SIG-M5 treated with dmso at 0.1 percent for 504 hours (cell line): ENCODE results near the gene NSG2.

Experiments
- DNase-seq: peaks from one replicate; lab custom pipeline; 2025; ENCODE audit not compliant: unreplicated experiment; lab: John Stamatoyannopoulos, UW

NSG2 gene

GRCh38 chr5:174059247-174059646 lies 13.7 kb downstream of the NSG2 start:
- DNase-seq = no peak

DNA sequence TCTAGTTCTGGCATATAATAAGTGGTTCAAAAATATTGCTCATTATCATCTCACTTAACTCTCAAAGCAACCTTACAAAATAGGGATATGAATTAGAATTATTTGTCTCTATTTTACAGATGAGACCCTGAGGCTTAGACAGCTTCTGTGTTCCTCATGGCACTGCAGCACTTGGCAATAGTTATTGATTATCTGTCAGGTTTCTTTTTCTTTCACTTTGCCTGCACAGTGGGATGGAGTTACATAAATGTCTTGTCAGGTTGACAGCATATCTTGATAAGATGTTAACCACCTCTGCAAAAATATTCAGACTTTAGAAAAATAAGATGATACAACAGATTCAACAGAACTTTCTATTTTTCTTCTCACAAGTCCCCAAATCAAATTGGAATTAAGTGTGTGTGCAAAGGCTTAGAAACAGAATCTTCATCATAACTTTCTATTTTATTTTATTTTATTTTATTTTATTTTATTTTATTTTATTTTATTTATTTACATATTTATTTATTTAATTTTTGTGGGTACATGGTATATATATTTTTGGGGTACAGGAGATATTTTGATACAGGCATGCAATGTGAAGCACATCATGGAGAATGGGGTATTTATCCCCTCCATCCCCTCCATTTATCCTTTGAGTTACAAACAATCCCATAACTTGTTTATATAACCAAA lies 17.7 kb downstream of the NSG2 start:
- no peak for DNase-seq

DNA sequence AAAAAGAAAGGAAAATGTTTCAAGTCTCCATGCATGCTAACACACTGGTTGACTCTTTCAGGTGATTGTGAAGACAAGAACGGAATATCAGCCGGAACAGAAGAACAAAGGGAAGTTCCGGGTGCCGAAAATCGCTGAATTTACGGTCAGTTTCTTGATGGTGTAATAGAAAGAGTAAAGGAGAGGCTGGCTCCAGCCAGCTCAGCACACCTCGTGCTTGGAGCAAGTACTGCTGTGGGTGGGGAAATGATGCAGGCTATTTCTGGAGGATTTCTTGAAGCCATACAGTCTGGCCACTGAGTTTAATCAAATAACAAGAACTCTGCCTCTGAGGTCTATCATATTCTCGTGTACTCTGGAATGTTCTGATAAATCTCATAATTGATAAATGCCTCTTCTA lies 18.7 kb downstream of the NSG2 start:
- DNase-seq = no peak

GRCh38 chr5:174065528-174066197 lies 20.2 kb downstream of the NSG2 start:
- no peak for DNase-seq

DNA sequence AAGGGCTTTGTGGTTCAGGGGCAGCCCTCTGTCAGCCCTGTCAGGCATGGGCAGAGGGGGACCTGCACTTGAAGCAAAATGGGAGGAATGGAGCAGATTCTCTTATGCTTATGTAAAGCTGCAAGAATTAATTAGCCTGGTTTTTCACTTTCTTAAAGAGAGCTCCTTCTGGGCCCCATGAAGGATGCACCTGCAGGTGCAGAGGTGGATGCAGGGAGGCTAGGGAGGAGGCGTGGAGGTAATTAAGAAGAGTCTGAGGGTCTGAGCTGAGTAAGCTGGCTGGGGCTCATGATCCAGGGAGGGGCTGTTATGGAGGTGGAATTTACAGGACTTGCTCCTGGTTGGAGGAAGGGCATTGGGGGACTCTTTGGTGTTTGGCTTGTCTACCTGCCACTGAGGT lies 22.0 kb downstream of the NSG2 start:
- DNase-seq = no peak

GRCh38 chr5:174071484-174071883 lies 26.0 kb downstream of the NSG2 start:
- no peak for DNase-seq

DNA sequence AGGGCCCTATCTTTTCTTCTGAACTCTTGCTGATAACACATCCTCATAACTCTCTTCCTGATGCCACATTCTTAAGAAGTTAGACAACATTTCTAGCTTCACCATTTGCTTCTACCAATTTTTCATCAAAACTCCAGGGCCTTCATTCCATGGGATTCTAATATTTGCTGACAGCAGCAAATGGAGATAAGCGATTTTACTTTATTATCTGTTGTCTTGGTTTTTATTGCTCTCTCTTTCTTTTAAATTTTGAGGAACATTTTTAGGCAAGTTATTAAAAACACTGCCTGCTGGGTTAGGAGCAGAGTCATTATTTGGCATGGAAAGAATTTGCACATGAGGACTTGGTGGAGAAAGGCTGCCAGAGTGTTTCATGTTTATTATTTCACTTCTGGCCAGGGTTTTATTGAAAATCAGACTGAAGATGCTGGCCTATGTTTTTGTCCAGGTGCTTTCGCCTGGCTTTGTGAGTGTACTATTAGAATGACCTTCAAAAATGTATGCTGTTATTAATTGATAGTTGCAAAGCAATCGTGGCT lies 27.7 kb downstream of the NSG2 start:
- no peak for DNase-seq

DNA sequence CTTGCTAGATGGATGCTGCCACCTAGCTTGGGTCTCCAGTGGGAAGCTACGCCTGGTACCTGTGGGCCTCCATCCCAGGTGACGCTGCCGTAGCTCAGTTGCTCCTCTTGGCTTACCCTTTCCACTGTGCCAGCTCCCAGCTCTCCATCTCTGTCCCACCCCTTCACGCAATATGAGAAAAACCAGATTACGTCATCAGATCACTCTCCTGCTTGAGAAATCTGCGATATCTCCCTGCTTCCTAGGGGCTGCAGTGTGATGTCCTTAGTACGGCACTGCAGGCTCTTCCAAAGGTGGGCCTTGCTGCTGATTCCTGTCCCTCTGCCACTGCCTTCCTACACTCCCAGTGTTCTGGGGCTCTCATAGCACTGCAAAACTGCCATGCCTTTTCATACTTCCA lies 28.9 kb downstream of the NSG2 start:
- DNase-seq = no peak

DNA sequence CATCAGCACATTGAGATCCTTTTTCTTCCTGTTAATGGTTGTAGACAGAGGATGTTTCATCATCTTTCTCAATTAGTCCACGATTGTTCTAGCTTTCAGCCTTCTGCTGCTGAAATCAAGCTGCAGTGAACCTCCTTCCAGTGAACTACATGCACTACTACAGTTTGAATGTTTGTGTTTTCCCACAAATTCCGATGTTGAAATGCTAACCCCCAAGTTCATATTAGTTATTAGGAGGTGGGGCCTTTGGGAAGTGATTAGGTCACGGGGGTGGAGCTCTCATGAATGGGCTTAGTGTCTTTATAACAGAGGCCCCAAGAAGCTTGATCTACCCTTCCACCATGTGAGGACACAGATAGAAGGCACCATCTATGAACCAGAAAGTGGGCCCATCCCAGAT lies 32.9 kb downstream of the NSG2 start:
- no peak for DNase-seq

DNA sequence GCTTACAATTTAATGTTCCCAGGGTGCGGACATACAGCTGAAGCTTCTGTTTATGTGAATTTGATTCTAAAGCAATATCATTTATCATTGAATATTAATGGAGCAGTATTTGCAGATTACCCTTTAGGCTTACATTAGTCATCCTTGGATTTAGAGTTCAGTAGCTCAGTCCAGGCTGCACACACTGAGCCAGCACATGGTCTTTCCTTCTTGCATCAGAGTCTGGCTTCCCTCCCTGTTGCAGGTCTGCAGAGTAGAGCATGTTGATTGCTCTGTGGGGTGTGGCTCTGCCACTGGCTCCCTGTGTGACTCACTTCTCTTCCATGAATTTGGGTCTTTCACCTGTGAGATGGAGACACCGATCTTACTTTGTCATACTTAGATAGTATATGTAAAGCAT lies 36.8 kb downstream of the NSG2 start:
- no peak for DNase-seq

GRCh38 chr5:174083056-174083827 lies 37.7 kb downstream of the NSG2 start:
- DNase-seq = no peak

DNA sequence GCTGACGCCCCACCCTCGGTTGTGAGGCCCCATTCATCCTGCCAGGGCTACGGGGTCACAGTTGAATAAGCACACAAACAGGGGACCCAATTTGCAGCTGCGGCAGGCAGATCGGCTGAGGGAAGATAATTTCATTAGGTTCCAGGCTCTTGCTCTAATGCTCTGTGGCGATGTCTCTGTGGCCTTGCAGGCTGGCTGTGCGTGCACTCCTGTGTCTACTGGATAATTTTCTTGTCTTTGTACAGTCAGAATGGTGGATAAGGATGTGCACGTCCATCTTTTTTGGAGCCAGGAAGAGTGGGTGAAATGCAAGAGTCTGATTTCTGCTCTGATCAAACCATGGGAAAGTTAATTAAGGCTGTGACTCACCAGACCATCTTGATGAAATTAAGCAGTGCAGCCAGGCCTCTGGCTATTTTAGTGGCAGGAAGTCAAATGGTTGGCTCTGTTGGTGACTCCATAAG lies 39.2 kb downstream of the NSG2 start:
- no peak for DNase-seq

DNA sequence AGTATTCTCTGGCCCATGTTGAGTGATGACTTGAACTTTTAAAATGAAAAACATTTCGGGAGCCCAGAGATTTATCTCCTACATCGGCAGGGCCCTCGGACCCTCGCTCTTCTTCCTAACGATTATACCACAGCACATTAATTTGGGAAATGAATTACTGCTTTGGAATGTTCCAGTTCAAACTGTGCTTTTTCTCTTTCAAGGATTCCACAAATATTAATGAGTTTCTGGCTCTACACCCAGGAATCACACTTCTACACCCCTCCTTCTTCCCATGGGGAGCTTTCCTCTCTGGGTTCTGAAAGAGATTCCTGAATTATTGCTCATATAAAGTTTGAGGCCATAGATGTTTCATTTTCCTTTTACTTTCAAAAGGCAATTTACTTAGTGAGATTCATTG lies 41.2 kb downstream of the NSG2 start:
- no peak for DNase-seq

- no peak for DNase-seq
Measured at GRCh38 chr5:174087783-174088182, 42.3 kb downstream of the NSG2 start.

DNA sequence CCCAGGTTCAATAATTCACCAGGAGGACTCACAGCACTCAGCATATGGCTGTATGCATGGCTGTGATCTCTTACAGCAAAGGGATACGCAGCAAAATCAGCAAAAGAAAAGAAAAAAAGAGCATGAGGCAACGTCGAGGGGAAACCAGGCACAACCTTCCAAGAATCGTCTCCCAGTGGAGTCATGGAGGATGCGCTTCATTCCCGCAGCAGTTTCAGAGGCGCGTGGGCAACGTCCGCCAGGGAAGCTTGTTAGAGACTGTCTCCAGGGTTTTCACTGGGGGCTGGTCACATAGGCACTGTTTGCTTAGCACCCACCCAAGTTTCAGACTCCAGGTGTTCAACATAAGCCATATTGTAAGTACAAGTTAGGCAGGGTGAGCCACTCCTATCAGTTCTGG lies 44.6 kb downstream of the NSG2 start:
- DNase-seq = no peak

GRCh38 chr5:174093123-174093522 lies 47.6 kb downstream of the NSG2 start:
- DNase-seq = no peak

GRCh38 chr5:174094857-174095606 lies 49.5 kb downstream of the NSG2 start:
- no peak for DNase-seq

- no peak for DNase-seq
Measured at GRCh38 chr5:174096619-174097018, 51.1 kb downstream of the NSG2 start.

DNA sequence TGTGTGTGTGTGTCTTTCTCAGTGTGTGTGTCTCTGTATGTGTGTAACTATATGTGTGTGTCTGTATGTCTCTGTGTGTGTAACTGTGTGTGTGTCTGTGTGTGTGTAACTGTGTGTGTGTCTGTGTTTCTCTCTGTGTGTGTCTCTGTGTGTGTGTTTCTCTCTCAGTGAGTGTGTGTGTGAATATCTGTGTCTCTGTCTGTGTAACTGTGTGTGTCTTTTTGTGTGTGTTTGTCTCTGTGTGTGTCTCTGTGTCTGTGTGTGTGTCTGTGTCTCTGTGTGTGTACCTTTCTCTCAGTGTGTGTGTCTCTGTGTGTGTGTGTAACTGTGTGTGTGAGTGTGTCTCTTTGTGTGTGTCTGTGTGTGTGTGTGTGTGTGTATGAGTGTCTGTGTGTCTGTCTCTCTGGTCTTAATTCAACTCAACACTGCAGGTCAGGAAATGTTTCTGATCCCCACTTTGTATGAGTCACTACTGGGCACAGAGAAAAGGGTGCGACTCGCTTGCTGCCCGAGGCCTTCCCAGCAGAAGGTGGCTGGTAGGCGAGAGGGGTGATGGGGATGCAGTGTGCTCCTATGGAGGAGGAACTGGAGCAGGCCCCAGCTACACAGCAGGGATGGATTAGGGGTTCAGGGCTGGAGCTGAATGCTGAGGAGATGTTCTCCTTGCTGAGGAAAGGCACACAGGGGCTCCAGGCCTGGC lies 52.1 kb downstream of the NSG2 start:
- DNase-seq = no peak

GRCh38 chr5:174098694-174099093 lies 53.2 kb downstream of the NSG2 start:
- no peak for DNase-seq

DNA sequence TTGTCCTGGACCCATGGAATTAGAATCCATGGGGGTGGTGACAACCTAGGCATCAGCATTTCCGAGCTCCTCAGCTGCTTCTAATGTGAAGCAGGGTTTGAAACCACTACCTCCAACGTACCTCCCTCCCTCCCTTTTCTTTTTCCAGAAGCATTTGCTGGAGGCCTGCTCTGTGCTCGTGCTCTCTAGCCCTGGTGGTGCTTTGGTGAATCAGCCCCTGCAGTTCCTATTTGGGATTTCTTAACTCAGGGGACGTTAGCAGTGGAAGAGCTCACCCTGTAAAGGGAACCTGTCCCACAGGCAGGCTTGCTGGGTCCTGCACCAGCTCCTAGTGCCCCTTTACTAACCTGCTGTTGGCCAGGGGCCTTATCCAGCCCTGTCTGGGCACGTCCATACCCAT lies 55.0 kb downstream of the NSG2 start:
- DNase-seq = no peak
